ENCODE data around the gene PTPRU. TPM values are rescaled to one million over a fixed set of nuclear protein-coding genes. Genes with fewer than 3 reads are reported as not detected.

Gene PTPRU
- total RNA-seq, 1 donor = 9.4 TPM

DNA sequence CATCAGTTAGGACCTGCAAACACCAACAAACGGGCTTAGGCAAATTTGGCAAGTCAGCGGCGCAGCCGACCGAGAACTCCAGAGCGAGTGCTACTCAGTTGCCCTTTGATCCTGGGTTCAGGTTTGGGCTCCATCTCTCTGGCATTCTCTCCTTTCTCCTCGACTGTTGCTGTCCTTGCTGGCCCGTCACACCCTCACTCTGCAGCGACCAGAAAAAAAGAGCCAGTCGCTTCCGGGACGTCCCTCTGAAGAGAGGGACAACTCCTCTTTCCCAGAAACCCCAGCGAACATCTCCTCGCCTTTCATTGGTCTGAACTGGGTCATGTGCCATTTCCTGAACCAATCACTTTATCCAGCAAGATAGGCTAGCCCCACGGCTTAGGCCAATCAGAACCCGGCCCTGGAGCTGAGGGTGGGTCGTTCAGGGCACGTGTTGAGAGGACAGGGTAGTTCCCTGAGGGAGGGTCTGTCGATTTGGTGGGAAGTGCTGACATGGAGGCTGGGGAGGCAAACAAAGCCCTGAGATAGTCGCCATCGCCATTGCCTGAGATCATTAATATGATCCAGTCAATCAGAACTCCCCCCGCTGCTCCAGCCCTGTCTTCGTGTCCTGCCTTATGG, 113.7 kb downstream of the PTPRU start:
- no peak overlapping the region for H3K4me2 ChIP-seq (ENCODE audit: insufficient read depth, low read length)
- H3K27me3 ChIP-seq (ENCODE audit: insufficient read depth, low read length) = peaks cover 8% of the 10 kb centered on the region
- no peak for DNase-seq (ENCODE audit: insufficient read length, low spot score, missing footprints)
- no peaks in the 10 kb centered on the region for H3K4me1 ChIP-seq (ENCODE audit: insufficient read depth, low read length)
- H3K79me2 ChIP-seq (ENCODE audit: insufficient read depth, low read length) = no peaks in the 10 kb centered on the region
- H3K9me3 ChIP-seq (ENCODE audit: low read depth, low read length) = no peaks in the 10 kb centered on the region
- no peaks in the 10 kb centered on the region for H4K20me1 ChIP-seq (ENCODE audit: insufficient read depth, low read length)
- no peak overlapping the region for H3K27ac ChIP-seq (ENCODE audit: low read depth, low read length)
- TF ChIP-seq, protein P1, sequence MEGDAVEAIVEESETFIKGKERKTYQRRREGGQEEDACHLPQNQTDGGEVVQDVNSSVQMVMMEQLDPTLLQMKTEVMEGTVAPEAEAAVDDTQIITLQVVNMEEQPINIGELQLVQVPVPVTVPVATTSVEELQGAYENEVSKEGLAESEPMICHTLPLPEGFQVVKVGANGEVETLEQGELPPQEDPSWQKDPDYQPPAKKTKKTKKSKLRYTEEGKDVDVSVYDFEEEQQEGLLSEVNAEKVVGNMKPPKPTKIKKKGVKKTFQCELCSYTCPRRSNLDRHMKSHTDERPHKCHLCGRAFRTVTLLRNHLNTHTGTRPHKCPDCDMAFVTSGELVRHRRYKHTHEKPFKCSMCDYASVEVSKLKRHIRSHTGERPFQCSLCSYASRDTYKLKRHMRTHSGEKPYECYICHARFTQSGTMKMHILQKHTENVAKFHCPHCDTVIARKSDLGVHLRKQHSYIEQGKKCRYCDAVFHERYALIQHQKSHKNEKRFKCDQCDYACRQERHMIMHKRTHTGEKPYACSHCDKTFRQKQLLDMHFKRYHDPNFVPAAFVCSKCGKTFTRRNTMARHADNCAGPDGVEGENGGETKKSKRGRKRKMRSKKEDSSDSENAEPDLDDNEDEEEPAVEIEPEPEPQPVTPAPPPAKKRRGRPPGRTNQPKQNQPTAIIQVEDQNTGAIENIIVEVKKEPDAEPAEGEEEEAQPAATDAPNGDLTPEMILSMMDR (IDR thresholded peaks at IDR 0.05; ENCODE audit: extremely low read depth, low read depth, low read length) = no peak
- H3K4me3 ChIP-seq (ENCODE audit: insufficient read depth, low read length) = no peak overlapping the region
- H2AFZ ChIP-seq (ENCODE audit: low read length) = no peak overlapping the region
- no peaks in the 10 kb centered on the region for H3K36me3 ChIP-seq (ENCODE audit: insufficient read depth, low read length)

DNA sequence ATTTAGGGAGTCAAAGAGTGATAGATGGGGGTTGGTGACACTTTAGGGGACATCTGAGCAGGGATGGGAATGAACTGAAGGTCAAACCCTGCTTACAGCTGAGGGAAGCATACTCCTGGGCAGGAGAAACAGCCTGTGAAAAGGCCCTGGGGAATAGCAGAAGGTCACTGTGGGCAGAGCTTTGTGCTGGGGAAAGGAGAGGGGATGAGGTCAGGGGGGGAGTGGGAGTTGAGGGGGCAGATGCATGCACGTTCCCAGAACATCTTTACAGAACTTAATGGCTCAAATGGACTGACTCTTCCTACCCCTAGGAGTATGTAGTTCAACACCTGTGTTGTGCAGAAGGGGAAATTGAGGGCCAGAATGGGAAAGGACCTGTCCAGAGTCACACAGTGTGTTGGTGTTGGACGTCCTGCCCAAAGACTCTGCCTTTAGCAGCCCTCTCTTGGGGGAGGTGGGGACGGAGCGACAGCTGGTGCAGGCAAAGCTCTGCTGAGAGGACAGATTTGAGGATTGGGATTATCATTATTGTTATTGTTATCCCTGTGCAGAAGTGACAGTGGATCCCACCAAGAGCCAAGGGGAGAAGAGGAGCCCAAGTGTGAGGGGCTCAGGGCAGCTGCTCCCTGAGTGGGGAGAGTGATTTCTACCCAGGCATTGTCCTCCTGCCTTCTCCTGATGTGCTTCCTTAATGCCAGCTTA, 116.5 kb downstream of the PTPRU start:
- Histone ChIP-seq H4K20me1 (ENCODE audit: insufficient read depth, low read length) (no peaks in the 10 kb centered on the region), H3K9me3 (ENCODE audit: low read depth, low read length) (no peaks in the 10 kb centered on the region), H3K36me3 (ENCODE audit: insufficient read depth, low read length) (no peaks in the 10 kb centered on the region), H3K4me3 (ENCODE audit: insufficient read depth, low read length) (no peak overlapping the region), H2AFZ (ENCODE audit: low read length) (no peak overlapping the region), H3K27me3 (ENCODE audit: insufficient read depth, low read length) (peaks cover 4% of the 10 kb centered on the region), H3K79me2 (ENCODE audit: insufficient read depth, low read length) (no peaks in the 10 kb centered on the region), H3K4me2 (ENCODE audit: insufficient read depth, low read length) (no peak overlapping the region), H3K4me1 (ENCODE audit: insufficient read depth, low read length) (no peaks in the 10 kb centered on the region), H3K27ac (ENCODE audit: low read depth, low read length) (no peak overlapping the region)
- TF ChIP-seq, protein P1 (IDR thresholded peaks at IDR 0.05; ENCODE audit: extremely low read depth, low read depth, low read length) = no peak
- DNase-seq (ENCODE audit: insufficient read length, low spot score, missing footprints) = no peak

DNA sequence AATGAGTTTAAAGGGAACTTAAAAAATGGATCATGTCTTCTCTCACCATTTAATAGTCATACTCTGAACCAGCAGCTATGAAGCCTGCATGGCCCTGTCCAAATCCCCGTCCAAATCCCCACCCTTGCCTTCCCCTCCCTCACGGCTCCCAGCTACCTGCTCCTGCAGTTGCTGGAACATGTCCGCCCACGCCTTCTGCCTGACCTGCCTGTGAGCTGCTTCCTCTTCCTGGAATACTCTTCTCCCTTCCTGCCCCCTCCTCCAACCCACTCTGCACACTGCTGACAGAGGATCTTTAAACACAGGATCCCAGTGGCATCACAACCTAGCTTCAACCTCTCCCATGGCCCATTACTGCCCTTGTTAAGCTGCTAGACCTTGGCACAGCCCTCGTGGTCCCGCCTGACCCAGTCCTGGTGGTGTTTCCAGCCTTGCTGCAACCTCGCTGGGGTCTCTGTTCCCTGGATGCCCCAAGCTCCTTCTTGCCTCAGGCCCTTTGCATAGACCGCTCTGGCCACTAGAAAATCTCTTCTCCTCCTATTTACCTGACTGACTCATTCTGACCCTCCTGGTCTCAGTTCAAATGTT, 118.3 kb downstream of the PTPRU start:
- TF ChIP-seq, protein P1 (IDR thresholded peaks at IDR 0.05; ENCODE audit: extremely low read depth, low read depth, low read length) = no peak
- H3K27me3 ChIP-seq (ENCODE audit: insufficient read depth, low read length) = peaks cover 4% of the 10 kb centered on the region

DNA sequence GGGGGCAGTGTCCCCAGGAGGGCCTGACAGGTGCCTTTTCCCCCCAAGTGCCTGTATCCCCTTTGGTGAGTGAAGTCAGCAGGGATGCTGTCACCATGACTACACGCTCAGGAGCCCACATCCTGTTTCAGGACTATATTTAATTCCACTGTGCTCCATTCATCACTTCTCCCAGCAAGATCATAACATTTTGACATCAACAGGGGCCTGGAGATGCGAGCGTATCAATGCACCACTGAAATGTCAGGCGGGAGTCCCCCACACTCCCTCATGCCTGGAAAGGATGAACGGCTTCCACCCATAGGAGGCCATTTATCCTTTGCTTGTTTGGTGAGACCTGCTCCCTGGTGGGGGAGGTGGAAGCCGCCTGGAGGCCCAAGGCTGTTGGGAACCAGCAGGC, 119.1 kb downstream of the PTPRU start:
- no peaks in the 10 kb centered on the region for H3K9me3 ChIP-seq (ENCODE audit: low read depth, low read length)
- H3K27ac ChIP-seq (ENCODE audit: low read depth, low read length) = no peak overlapping the region
- H3K4me2 ChIP-seq (ENCODE audit: insufficient read depth, low read length) = no peak overlapping the region
- no peaks in the 10 kb centered on the region for H3K36me3 ChIP-seq (ENCODE audit: insufficient read depth, low read length)
- DNase-seq (ENCODE audit: insufficient read length, low spot score, missing footprints) = no peak
- H3K4me3 ChIP-seq (ENCODE audit: insufficient read depth, low read length) = no peak overlapping the region
- no peaks in the 10 kb centered on the region for H4K20me1 ChIP-seq (ENCODE audit: insufficient read depth, low read length)
- no peaks in the 10 kb centered on the region for H3K4me1 ChIP-seq (ENCODE audit: insufficient read depth, low read length)
- TF ChIP-seq, protein P1 (IDR thresholded peaks at IDR 0.05; ENCODE audit: extremely low read depth, low read depth, low read length) = no peak
- no peaks in the 10 kb centered on the region for H3K79me2 ChIP-seq (ENCODE audit: insufficient read depth, low read length)
- peaks cover 1% of the 10 kb centered on the region for H3K27me3 ChIP-seq (ENCODE audit: insufficient read depth, low read length)
- H2AFZ ChIP-seq (ENCODE audit: low read length) = no peak overlapping the region

More for the DNA sequence above, 118.3 kb downstream of the PTPRU start:
- Histone ChIP-seq H3K4me2 (ENCODE audit: insufficient read depth, low read length) (no peak overlapping the region), H3K4me1 (ENCODE audit: insufficient read depth, low read length) (no peaks in the 10 kb centered on the region), H3K36me3 (ENCODE audit: insufficient read depth, low read length) (no peaks in the 10 kb centered on the region), H3K9me3 (ENCODE audit: low read depth, low read length) (no peaks in the 10 kb centered on the region), H4K20me1 (ENCODE audit: insufficient read depth, low read length) (no peaks in the 10 kb centered on the region), H3K27ac (ENCODE audit: low read depth, low read length) (no peak overlapping the region), H3K79me2 (ENCODE audit: insufficient read depth, low read length) (no peaks in the 10 kb centered on the region), H3K4me3 (ENCODE audit: insufficient read depth, low read length) (no peak overlapping the region), H2AFZ (ENCODE audit: low read length) (no peak overlapping the region)
- DNase-seq (ENCODE audit: insufficient read length, low spot score, missing footprints) = no peak

All from osteoblast (primary cell).